Memory B cell (primary cell): ENCODE data around the gene FAM53B.
"Not testable (repeated sequence)": the region's sequence is repeated elsewhere in the genome, so short reads cannot be mapped to it uniquely, and the experiment has no call there.

ENCODE experiments used
- ATAC-seq: fragments of 150-1000 bp; cut with Tn5 transposase; 2 replicates; pipeline ENCODE4 v1.10.0; 2021; ENCODE audit warnings: low read depth, mild to moderate bottlenecking, moderate library complexity
- DNase-seq, 2 donors: peaks; one replicate each; pipeline ENCODE4 v3.0.0; 2022; ENCODE audit warnings: low spot score in 2 of 2
- H3K27ac Mint-ChIP-seq: one replicate; pipeline ENCODE4 v1.8.0; 2022; ENCODE audit warnings: mild to moderate bottlenecking, moderate library complexity, mixed read lengths
- H3K27me3 Mint-ChIP-seq: one replicate; pipeline ENCODE4 v1.8.0; 2022; ENCODE audit warnings: mixed read lengths
- H3K36me3 Mint-ChIP-seq: one replicate; pipeline ENCODE4 v1.8.0; 2022; ENCODE audit warnings: mild to moderate bottlenecking, mixed read lengths
- H3K4me1 Mint-ChIP-seq: one replicate; pipeline ENCODE4 v1.8.0; 2022; ENCODE audit warnings: mixed read lengths
- H3K4me3 Mint-ChIP-seq: one replicate; pipeline ENCODE4 v1.8.0; 2022; ENCODE audit warnings: mild to moderate bottlenecking, moderate library complexity, mixed read lengths
- H3K9me3 Mint-ChIP-seq: one replicate; pipeline ENCODE4 v1.8.0; 2022; ENCODE audit warnings: mixed read lengths

The FAM53B gene

DNA sequence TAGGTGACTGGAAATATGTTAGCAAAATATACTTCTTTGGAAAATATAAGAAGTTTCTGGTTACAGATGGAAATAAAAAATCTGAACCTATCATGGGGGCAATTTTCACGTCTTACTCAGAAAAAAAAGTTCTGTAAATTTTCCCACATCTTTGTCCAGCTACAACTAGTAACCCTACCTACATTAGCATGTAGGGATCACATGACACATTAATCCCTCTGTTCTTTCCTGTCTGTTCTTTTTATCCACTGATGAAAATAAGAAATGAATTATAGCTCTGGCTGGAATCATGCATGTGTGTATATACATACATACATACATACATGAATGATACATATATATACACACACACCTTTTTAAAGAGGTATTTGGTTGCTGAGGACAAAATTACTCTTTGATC lies 3.6 kb upstream of the FAM53B start:
- DNase-seq (no peak), ATAC-seq (no peak)
- no peaks in the 10 kb centered on the region for H3K27me3 Mint-ChIP-seq
- no peak overlapping the region for H3K4me3 Mint-ChIP-seq
- H3K36me3 Mint-ChIP-seq, result peaks cover 3% of the 10 kb centered on the region
- no peaks in the 10 kb centered on the region for H3K9me3 Mint-ChIP-seq
- no peak overlapping the region for H3K27ac Mint-ChIP-seq
- peaks cover 9% of the 10 kb centered on the region for H3K4me1 Mint-ChIP-seq

DNA sequence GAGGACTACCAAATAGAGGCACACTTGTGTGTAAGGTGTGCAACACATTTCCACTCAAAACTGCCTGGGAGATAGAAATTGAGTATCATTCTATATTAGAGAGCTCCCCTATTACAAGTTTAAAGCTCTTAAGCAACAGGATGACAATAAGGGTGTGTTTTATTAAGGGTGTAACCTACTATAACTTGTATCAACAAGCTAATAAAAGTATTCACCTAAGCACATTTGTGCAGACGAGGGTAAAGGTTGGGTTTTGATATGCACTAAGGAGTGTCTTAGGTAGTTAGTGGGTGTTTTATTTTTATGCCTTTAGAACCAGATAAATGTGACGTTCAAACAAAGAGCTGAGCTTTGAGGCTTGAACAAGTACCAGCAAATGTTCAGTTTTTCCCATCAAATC lies 2.8 kb upstream of the FAM53B start:
- Mint-ChIP-seq H3K27ac (no peak overlapping the region), H3K4me3 (no peak overlapping the region), H3K27me3 (no peaks in the 10 kb centered on the region), H3K36me3 (peaks cover 3% of the 10 kb centered on the region), H3K4me1 (peaks cover 12% of the 10 kb centered on the region), H3K9me3 (no peaks in the 10 kb centered on the region)
- DNase-seq, result no peak
- ATAC-seq, result no peak

DNA sequence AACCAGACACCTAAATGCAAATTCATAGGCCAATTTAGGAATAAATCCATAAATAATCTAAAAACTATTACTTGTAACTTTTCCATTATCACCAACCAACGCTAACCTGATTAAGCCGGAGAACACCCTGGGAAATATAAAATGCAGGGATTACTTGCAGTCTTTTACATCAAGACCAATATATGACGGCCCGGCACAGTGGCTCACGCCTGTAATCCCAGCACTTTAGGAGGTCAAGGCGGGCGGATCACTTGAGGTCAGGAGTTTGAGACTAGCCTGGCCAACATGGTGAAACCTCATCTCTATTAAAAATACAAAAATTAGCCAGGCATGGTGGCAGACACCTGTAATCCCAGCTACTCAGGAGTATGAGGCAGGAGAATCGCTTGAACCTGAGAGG lies 2.3 kb upstream of the FAM53B start:
- DNase-seq, H3K27me3 Mint-ChIP-seq, H3K9me3 Mint-ChIP-seq, ATAC-seq, H3K4me3 Mint-ChIP-seq, H3K36me3 Mint-ChIP-seq, H3K27ac Mint-ChIP-seq: not testable (repeated sequence)
- H3K4me1 Mint-ChIP-seq, result peaks cover 12% of the 10 kb centered on the region

DNA sequence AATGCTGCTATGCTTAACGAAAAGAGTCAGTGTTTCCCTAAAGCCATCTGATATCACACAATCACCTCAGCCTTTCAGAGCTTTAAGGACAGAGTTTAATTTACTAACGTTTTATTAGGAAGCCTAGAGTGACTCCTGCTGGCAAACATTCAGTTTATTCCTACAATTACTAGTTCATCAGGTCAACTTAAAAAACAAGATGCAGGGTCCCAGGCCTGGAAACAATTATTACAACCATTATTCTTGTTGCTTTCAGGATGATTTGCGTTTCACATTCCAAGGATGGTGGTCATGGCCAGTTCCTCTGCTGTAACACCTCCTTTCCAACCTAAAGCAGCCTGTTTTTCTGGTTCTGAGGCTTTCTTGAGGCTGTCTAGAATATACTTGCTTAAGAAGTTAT lies 1.5 kb upstream of the FAM53B start:
- peaks cover 1% of the 10 kb centered on the region for H3K36me3 Mint-ChIP-seq
- DNase-seq (peak in 1 of 2 donors; percentile 54), ATAC-seq (no peak)
- H3K9me3 Mint-ChIP-seq, result no peaks in the 10 kb centered on the region
- H3K4me1 Mint-ChIP-seq, result peaks cover 17% of the 10 kb centered on the region
- H3K4me3 Mint-ChIP-seq, result peak overlapping the region; percentile 24
- H3K27ac Mint-ChIP-seq, result peak overlapping the region; percentile 69
- no peaks in the 10 kb centered on the region for H3K27me3 Mint-ChIP-seq

DNA sequence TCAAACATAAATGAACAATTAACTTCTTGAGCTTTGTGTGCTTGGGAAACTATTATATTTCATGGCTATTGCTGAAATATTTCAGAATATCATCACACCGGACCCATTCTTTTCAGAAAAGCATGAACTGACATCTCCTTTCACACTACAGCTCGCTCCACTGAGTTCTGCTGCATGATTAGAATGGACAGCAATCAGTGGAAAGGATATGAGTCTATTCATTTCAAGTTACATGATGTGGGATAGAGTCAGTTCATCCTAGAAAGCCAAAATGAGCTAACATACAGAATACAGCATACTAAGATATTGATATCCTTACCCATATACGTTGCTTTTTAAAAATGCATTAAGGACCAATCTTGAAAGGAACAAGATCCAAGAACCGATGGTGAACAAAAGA lies 1.1 kb upstream of the FAM53B start:
- no peaks in the 10 kb centered on the region for H3K27me3 Mint-ChIP-seq
- peaks cover 20% of the 10 kb centered on the region for H3K4me1 Mint-ChIP-seq
- peak overlapping the region; percentile 69 for H3K27ac Mint-ChIP-seq
- ATAC-seq, result no peak
- H3K9me3 Mint-ChIP-seq, result no peaks in the 10 kb centered on the region
- no peak for DNase-seq
- H3K36me3 Mint-ChIP-seq, result peaks cover 1% of the 10 kb centered on the region
- peak overlapping the region; percentile 24 for H3K4me3 Mint-ChIP-seq

DNA sequence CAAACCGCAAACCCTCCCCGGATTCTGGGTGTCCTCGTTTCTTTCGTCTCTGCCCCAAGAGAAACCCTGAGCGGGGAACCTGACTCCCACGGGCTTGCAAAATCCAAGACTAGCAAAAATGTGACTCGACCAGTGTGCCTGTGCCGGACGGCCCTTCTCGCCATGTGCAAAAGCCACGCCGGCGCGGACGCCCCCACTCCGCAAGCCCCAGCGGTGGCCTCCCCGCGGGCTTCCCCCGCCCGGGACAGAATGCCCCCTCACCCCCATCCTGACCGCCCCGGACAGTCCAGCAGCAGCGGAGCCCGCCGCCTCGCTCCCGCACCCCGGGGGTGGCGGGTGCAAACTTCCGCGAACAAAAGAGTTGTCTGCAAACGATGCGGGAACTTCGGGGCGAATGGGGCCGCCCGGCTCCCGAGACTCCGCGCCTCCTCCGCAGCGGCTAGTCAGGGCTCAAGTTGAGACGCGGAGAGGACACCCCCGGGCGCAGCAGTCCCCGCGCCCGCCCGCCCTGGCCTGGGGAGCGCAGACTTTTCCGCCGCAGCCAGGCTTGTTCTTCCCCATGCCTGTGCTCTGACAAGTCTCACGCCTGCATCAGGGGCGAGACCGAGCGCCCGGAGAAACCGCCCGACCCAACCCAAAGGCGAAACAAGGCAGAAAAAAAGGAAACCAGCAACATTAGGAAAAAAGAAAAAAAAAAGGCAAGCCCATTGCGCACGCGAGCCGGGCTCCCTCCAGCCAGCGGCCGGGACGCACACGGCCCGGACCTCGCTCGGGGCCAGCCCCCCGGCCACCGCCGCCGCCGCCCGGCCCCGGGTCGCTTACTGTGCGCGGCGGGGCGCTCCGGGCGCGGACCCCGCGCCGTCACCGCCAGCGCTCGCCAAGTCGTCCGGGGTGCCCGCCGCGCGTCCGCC lies 732 bp downstream of the FAM53B start:
- Mint-ChIP-seq H3K27me3 (no peaks in the 10 kb centered on the region), H3K27ac (peak overlapping the region; percentile 89), H3K4me3 (peak overlapping the region; percentile 98), H3K9me3 (no peaks in the 10 kb centered on the region), H3K4me1 (peaks cover 32% of the 10 kb centered on the region), H3K36me3 (peaks cover 3% of the 10 kb centered on the region)
- no peak for DNase-seq
- peak; percentile 23 for ATAC-seq

DNA sequence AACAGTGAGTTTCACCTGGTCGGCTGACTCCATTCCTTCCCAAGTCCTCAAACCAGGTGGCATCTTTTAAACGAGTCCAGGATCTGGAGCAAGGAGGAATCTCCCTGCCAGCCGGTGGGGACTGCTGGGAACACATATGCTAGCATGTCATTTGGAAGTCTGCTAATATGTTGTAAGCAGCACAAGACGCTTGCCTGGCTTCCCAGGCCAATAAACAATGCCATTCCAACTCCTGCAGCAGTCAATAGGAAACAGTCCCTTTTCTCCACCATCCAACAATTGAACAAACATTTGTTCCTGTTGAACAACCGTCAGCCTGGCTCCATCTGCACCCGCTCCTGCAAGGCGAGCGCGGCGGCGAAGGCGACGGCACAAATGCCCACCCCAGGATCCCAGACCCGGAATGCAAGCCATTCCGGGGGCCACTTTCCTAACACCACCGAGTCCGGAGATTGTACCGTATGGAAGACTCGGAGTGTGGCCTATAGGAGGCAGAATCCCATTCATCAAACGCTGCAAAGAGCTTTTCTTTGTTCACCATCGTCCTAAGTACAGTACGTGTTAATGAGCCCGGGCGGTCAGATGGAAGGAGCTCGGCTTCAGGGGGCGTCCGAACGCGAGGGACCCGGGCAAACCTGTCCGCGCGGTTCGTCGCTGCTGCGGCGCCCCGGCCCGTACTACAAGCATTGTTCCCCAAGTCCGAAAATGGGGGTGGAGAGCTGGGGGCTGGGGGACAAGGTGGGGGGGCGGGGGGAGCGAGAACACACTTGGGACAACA lies 1.6 kb downstream of the FAM53B start:
- Mint-ChIP-seq H3K4me3 (peak overlapping the region; percentile 98), H3K27me3 (no peaks in the 10 kb centered on the region), H3K27ac (peak overlapping the region; percentile 89), H3K36me3 (peaks cover 4% of the 10 kb centered on the region), H3K9me3 (no peaks in the 10 kb centered on the region), H3K4me1 (peaks cover 36% of the 10 kb centered on the region)
- no peak for DNase-seq
- ATAC-seq, result no peak

DNA sequence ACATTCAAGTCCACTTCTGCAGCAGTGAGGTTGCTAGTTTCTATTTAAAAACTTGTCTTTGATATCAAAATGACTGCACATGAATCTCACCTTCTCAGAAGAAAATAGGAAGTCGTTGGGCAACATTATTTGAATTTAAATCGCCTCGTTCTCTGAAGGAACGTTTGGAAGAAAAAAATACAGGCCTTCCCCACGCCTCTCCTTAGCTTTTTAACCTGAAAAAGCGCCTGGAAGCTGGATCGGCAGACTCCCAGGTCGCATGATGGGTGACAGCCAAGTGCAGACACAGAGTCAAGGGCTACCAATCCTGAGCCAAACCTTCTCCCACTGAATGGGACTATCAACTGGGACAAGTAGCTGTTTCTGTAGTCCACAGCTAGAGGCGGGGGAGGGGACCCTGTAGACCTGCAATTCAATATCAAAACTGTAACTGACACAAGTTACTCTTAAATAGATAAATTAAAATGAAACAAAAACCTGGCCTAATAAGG lies 2.2 kb downstream of the FAM53B start:
- no peak for ATAC-seq
- peak overlapping the region; percentile 98 for H3K4me3 Mint-ChIP-seq
- H3K27me3 Mint-ChIP-seq, result no peaks in the 10 kb centered on the region
- peaks cover 40% of the 10 kb centered on the region for H3K4me1 Mint-ChIP-seq
- peaks cover 4% of the 10 kb centered on the region for H3K36me3 Mint-ChIP-seq
- no peaks in the 10 kb centered on the region for H3K9me3 Mint-ChIP-seq
- no peak for DNase-seq
- peak overlapping the region; percentile 92 for H3K27ac Mint-ChIP-seq

DNA sequence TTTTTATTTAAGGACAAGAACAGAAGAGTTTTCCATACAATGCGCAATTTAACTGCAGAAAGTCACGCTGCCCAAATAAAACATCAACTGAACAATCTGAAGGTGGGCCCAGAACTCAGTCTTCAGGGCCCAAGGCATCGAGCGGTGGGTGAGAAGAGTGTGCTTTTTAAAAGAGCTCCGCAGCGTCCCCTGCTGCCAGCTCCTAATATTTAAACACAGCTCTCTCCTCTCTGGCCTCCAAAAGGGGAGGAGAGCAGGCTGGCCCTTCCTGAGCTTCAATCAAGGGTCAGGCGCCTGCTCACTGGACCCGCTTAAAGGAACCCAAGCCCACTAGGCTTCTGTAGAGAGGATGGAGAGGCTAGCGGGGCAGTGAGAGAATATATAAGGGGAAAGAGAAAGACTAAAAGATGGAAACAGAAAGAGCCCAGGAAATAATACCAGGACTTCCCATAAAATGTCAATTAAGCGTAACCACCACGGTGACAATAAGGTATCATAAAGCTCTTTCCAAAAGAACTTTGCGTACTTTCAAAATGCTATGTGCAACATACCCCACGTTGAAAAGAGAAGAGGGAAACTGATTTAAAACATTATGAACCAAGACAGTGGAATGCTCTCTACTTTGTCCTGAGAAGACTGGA lies 2.8 kb downstream of the FAM53B start:
- peaks cover 4% of the 10 kb centered on the region for H3K36me3 Mint-ChIP-seq
- peak overlapping the region; percentile 92 for H3K27ac Mint-ChIP-seq
- ATAC-seq, result peak; percentile 54
- H3K4me3 Mint-ChIP-seq, result peak overlapping the region; percentile 98
- H3K4me1 Mint-ChIP-seq, result peaks cover 45% of the 10 kb centered on the region
- no peaks in the 10 kb centered on the region for H3K27me3 Mint-ChIP-seq
- no peaks in the 10 kb centered on the region for H3K9me3 Mint-ChIP-seq
- peak in 1 of 2 donors; percentile 60 for DNase-seq

DNA sequence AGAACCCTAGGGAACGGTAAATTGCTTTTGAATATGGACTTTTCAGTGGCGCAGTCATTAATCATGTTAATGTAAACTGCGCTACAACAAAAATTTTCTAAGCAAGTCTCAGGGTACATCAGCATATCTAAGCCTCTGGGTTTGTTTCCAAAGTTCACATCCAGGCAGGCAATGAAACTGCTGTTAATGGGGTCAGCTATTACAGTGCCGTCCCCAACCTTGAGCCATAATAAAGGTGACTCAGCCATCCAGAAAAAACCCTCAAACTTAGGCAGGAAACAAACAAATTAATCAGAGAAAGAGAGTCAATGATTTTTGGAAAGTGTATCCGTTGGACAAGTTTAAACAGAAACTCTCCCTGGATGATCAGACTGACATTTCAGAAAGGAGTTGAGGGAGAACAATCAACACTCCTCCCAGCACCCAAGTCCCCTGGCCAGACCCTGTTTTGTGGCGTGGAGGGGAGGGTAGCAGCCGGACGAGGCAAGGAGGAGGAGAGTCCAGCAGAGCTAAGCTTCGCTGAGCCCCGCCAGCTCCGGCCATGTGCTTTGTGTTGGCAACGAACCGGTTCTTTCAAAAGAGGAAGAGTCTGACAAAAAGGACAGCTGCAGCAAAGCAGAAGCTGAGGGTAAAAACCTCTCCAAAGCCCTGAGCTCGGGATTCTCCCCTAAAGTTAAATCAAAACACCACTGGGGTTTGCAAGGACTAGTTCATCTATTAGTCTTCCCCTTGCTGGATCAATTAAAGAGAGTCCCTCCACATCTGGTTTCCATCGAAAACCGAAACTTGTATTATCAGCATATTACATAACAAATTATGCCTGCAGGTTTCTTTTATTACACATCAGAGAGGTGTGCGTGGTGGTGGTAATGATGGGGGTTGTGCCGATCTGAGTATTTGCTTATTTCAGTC lies 3.6 kb downstream of the FAM53B start:
- Mint-ChIP-seq H3K27me3 (no peaks in the 10 kb centered on the region), H3K27ac (peak overlapping the region; percentile 92), H3K4me3 (peak overlapping the region; percentile 98), H3K9me3 (no peaks in the 10 kb centered on the region), H3K4me1 (peaks cover 52% of the 10 kb centered on the region), H3K36me3 (peaks cover 8% of the 10 kb centered on the region)
- DNase-seq (peak in 1 of 2 donors; percentile 57), ATAC-seq (peak; percentile 62)

DNA sequence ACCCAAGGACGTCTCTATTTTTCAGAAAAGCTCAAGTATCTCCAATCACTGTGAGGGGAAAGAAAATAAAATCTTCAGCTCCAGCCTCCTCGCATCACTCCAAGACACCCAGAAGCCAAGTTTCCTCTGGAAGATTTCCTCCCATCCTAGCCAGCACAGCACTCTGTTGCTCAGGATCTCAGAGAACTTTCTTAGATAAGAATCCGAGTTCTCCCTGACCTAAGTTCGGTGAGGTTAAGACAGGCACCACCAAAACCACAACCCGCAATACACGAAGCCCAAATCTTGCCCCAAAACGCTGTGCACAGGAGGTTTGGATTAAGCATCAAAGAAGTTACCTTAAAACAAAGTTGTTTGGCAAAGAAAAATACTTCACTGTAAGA lies 4.2 kb downstream of the FAM53B start:
- Mint-ChIP-seq H3K4me3 (peak overlapping the region; percentile 98), H3K36me3 (peaks cover 8% of the 10 kb centered on the region), H3K27ac (peak overlapping the region; percentile 92), H3K4me1 (peaks cover 52% of the 10 kb centered on the region), H3K9me3 (no peaks in the 10 kb centered on the region), H3K27me3 (no peaks in the 10 kb centered on the region)
- ATAC-seq (no peak), DNase-seq (no peak)

DNA sequence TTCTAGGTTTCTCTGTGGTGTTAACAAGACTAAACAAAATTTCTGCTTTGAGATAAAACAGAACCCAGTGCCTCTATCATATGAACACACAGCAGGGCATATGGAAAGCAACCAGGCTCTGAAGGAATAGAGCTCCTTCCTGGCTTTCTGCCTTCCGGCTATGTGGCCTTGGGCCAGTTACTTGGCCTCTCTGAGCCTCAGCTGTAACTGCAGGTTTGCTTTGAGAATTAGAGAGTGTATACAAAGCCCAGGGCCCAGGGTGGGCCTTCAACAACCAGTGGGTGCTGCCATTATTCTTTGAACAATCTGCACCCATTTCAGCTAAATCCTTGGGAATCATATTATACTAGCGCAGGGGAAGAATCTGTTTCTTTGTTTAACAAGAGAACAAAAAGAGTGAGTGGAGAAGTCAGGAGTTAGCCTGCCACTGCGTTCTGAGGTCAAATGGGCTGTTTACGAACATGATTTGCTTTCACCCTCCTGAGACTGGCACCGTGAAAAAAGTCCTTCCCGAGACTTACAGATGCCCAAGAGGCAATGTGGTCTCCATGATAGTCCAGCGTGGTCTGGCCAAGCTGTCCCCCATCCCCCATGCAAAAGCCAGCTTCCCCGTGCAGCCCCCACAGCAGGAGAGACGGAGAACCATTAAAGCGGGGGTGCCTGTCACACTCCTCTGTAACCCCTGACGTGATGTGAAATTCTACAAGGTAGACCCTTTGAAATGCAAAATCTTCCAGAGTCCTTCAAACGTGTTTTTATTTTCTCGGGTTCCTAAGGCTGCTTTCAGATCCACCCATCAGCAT lies 4.9 kb downstream of the FAM53B start:
- DNase-seq (no peak), ATAC-seq (no peak)
- Mint-ChIP-seq H3K4me3 (peak overlapping the region; percentile 98), H3K27me3 (no peaks in the 10 kb centered on the region), H3K4me1 (peaks cover 59% of the 10 kb centered on the region), H3K27ac (peak overlapping the region; percentile 92), H3K9me3 (no peaks in the 10 kb centered on the region), H3K36me3 (peaks cover 8% of the 10 kb centered on the region)
